Choroid plexus epithelial cell (primary cell): ENCODE results near the gene KLHDC10.
"Not testable (repeated sequence)": the region's sequence is repeated elsewhere in the genome, so short reads cannot be mapped to it uniquely, and the experiment has no call there.

Experiments
- DNase-seq: peaks from one replicate; pipeline ENCODE4 v3.0.0-alpha.2; 2010; ENCODE audit warnings: low read depth
- H3K4me3 ChIP-seq: 2 replicates; pipeline ENCODE4 v1.5.1; 2011; ENCODE audit warnings: low read depth, mild to moderate bottlenecking, control low read depth, low read length, moderate library complexity
- TF ChIP-seq, protein P1 (sequence below): conservative IDR thresholded peaks from 2 replicates; pipeline ENCODE4 v1.5.1; 2011; ENCODE audit warnings: low read depth, mild to moderate bottlenecking, control low read depth, inconsistent platforms, low read length, moderate library complexity

The KLHDC10 gene

DNA sequence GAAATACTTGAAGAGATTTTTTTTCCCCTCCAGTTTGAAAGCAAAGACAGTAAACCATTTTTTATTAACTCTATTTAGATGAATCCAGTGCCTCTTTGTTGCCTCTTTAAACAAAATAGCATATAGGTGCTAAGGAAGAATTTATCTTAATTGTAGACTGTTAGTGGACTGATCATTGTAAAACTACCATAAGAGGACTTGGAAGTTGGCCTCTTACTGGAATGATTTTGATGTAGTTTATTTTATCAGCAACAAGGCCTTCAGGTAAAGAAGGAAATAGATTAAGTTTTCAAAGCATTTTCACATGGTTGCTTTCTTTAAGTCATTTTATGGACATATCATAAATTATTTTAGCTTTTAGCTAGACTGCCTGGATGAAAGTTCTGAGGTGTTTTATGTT is 53.2 kb downstream of the KLHDC10 start:
- no peak for DNase-seq
- H3K4me3 ChIP-seq, result no peak overlapping the region
- TF ChIP-seq, protein P1, sequence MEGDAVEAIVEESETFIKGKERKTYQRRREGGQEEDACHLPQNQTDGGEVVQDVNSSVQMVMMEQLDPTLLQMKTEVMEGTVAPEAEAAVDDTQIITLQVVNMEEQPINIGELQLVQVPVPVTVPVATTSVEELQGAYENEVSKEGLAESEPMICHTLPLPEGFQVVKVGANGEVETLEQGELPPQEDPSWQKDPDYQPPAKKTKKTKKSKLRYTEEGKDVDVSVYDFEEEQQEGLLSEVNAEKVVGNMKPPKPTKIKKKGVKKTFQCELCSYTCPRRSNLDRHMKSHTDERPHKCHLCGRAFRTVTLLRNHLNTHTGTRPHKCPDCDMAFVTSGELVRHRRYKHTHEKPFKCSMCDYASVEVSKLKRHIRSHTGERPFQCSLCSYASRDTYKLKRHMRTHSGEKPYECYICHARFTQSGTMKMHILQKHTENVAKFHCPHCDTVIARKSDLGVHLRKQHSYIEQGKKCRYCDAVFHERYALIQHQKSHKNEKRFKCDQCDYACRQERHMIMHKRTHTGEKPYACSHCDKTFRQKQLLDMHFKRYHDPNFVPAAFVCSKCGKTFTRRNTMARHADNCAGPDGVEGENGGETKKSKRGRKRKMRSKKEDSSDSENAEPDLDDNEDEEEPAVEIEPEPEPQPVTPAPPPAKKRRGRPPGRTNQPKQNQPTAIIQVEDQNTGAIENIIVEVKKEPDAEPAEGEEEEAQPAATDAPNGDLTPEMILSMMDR, result no peak

DNA sequence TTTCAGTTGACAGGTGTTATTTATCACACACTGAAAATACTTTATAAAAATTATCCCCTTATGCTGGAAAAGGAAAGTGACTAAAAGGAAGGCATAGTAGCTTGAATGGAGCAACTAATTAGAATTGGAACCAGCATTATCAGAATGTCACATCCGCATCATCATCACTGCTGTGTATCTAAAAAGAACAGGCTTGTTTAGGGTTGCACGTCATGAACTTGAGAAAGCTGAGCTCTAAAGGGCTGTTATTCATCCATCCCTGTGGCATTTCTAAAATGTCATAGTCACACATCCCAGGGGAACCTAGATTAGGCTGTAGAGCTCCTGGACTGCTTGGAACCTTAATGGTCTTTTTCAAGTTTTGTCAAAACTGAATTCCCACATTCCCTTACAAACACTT is 54.4 kb downstream of the KLHDC10 start:
- no peak for DNase-seq
- TF ChIP-seq, protein P1, result no peak
- no peak overlapping the region for H3K4me3 ChIP-seq

DNA sequence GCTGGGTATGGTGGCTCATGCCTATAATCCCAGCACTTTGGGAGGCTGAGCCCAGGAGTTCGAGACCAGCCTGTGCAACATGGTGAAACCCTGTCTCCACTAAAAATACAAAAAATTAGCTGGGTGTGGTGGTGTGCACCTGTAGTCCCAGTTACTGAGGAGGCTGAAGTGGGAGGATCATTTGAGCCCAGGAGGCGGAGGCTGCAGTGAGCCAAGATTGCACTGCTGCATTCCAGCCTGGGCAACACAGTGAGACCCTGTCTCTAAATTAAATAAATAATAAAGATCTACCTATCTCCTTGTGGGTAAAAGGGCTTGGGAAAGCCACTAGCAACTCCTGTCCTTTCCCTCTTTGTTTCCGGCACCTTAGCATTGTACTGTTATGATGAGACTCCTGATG is 56.5 kb downstream of the KLHDC10 start:
- not testable (repeated sequence) for DNase-seq, H3K4me3 ChIP-seq

DNA sequence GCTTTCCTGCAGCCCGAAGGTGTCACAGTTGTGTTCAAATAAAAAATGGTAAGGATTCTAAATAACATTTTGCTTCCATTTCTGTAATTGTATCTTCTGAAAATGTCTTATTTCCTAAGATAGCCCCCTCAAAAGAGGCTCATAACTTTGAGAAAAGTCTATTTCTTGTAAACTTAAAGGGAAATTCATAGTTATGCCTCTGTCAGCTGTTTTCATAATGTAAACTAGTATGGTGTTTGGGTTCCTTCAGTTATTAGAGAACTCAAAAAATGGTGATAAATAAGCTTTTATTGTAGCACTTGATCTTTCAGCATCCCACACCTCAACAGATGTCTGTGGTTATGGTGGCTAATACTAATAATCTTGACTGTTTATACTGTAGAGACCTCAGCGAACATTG is 57.1 kb downstream of the KLHDC10 start:
- TF ChIP-seq, protein P1, result no peak
- no peak overlapping the region for H3K4me3 ChIP-seq
- no peak for DNase-seq

DNA sequence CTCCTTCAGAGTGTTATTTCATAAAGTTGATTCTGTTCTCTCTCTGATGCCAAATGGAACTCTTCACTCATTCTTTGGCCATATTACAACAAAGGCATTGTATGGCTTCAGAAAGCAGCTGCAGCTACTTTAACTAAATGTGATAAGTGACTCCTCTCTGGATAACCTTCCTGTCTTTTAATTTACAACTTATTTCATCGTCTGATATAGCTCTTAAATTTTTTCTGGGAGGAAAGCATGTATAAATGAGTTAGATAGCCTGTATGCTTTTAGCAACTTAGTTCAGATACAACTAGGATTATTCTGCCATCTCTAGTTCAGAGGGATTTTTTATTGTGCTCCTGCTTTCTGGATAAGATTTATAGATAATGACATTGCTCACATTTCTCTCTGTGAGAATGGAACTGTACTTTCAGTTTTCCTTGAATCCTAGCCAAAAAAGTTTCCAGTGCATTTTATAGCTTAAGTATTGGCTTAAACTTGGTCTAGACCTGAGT is 57.5 kb downstream of the KLHDC10 start:
- TF ChIP-seq, protein P1, result no peak
- DNase-seq, result peak; percentile 69
- no peak overlapping the region for H3K4me3 ChIP-seq

DNA sequence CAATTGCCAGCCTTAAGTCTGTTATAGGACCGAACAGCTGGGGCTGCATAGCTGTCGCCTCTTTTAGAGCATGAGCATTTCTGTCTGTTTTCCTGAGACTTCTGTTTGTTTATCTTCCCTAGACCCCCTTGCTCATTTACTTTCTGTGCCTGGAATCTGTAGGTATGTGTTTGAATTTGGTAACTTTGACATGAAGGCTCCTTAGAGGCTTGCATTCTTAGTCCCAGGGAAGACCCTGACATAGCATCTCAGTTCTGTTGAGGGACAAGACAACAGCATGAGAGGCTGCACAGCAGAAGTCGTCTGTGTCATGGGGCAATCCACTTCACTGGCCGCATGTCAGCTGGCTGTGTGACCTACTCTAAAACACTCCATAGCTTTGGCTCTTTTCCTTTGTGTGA is 58.7 kb downstream of the KLHDC10 start:
- TF ChIP-seq, protein P1, result no peak
- no peak overlapping the region for H3K4me3 ChIP-seq
- DNase-seq, result no peak

DNA sequence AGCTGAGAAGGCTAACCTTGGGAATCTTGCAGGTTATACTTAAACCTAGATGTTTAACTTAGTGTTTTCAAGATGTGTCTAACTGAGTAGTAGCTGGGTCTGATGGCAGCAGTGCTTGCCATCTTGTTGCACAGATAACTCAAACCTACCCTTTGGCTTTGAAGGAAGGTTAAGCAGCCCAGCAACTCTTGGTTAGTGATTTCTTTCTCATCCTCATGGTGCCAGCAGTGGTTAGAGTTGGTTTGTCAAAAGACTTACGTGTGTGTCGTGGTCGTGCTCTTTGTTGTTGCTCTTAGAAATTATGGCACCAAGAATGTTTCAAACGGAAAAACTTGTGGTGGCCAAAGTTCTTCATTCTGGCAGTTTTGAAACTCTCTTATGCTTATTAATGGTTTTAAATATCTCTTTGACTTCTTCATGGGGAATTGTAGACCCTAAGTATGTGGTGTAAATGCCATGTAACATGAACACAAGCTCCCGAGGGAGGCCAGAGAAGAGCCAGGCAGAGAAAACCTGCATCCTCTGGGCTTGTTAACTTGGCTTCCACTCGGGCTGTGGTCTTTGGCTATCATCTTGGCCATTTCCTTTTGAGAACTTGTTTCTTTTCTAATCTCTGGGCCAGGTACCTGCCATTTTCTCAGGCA is 61.0 kb downstream of the KLHDC10 start:
- TF ChIP-seq, protein P1, result no peak
- H3K4me3 ChIP-seq, result no peak overlapping the region

More for the DNA sequence above, 61.0 kb downstream of the KLHDC10 start:
- DNase-seq, result no peak
